Transverse colon (tissue), 4 donors: ENCODE measurements around the gene ARVCF.

Experiments
- EP300 ChIP-seq: sonication (generic); formaldehyde crosslinking; IDR thresholded peaks from one replicate; pipeline ENCODE4 v1.6.1; 2017; ENCODE audit warnings: antibody characterized with exemption, low read depth
- POLR2A ChIP-seq: fragments of 450-650 bp; IDR thresholded peaks from one replicate; pipeline ENCODE4 v1.6.1; 2016; ENCODE audit warnings: antibody characterized with exemption, mild to moderate bottlenecking, moderate library complexity
- POLR2AphosphoS5 ChIP-seq, 3 donors: sonication (generic); formaldehyde crosslinking; IDR thresholded peaks; one replicate each; pipeline ENCODE4 v1.6.1; 2016; ENCODE audit warnings: antibody characterized with exemption in 3 of 3
- TF ChIP-seq, protein P1 (sequence below), 5 experiments: fragments of 200-600 bp in 3 of 5; fragments of 450-650 bp in 2 of 5; sonication (generic) in 3 of 5; IDR thresholded peaks; 1 replicate in 2 of 5; 2 replicates in 3 of 5; pipeline ENCODE4 v1.5.1; 2016 to 2017; ENCODE audit warnings: antibody characterized with exemption in 5 of 5, inconsistent platforms in 3 of 5, mild to moderate bottlenecking in 2 of 5, moderate library complexity in 1 of 5

DNA sequence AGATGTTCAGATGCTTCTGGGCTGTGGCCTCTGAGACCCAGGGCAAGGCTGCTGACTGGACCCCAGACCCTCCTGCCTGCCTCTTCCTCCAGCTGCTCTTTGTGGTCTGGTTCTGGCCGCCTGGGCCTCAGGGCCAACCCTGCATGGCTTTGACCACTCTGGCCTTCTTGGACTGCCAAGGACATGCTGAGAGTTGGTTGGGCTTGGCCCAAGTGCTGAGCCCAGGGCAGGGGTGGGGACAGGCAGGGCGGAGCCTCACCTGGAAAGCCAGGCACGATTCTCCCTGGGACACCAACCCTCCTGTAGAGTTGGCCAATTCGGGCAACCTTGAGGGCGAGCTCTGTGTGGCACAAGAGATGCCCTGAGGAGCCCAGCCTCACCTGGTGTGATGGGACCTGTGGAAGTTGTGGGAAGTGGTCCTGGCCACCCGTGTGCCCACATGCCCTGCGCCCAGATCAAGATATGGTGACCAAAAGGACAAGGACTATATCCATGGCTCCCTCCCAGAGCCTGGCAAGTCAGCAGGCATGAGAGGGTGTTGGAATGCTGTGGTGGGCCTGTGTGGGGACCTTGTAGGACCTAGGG is 15.9 kb upstream of the ARVCF start:
- TF ChIP-seq, protein P1, sequence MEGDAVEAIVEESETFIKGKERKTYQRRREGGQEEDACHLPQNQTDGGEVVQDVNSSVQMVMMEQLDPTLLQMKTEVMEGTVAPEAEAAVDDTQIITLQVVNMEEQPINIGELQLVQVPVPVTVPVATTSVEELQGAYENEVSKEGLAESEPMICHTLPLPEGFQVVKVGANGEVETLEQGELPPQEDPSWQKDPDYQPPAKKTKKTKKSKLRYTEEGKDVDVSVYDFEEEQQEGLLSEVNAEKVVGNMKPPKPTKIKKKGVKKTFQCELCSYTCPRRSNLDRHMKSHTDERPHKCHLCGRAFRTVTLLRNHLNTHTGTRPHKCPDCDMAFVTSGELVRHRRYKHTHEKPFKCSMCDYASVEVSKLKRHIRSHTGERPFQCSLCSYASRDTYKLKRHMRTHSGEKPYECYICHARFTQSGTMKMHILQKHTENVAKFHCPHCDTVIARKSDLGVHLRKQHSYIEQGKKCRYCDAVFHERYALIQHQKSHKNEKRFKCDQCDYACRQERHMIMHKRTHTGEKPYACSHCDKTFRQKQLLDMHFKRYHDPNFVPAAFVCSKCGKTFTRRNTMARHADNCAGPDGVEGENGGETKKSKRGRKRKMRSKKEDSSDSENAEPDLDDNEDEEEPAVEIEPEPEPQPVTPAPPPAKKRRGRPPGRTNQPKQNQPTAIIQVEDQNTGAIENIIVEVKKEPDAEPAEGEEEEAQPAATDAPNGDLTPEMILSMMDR (IDR thresholded peaks at IDR 0.05), result no peak
- TF ChIP-seq EP300, result no peak
- TF ChIP-seq POLR2AphosphoS5 (IDR thresholded peaks at IDR 0.05), result no peak
- no peak for TF ChIP-seq POLR2A
